Activated CD8-positive, alpha-beta T cell treated with anti-CD3 and anti-CD28 coated beads for 36 hours (primary cell): Measurements from ENCODE around the gene EXOG. TPM values are rescaled to one million over a fixed set of nuclear protein-coding genes. Genes with fewer than 3 reads are reported as not detected.

Experiments used
- ATAC-seq: fragments of 200-7000 bp; cut with Tn5 transposase; one replicate; pipeline ENCODE4 v1.10.0; 2021; ENCODE audit warnings: mild to moderate bottlenecking, moderate library complexity
- CTCF ChIA-PET: fragments of 350-600 bp; sonication (Branson Sonifier 250); formaldehyde crosslinking; loops from one replicate; lab custom pipeline; 2021; ENCODE audit warnings: antibody characterized with exemption; lab: Charles Lee
- POLR2A ChIA-PET: fragments of 350-600 bp; sonication (Branson Sonifier 250); formaldehyde crosslinking; loops from one replicate; lab custom pipeline; 2021; ENCODE audit warnings: antibody characterized with exemption; lab: Charles Lee
- DNase-seq: peaks from one replicate; pipeline ENCODE4 v3.0.0-alpha.2; 2020
- H3K27ac Mint-ChIP-seq: one replicate; pipeline ENCODE4 v1.8.0; 2021; ENCODE audit warnings: mild to moderate bottlenecking, mixed read lengths
- H3K27me3 Mint-ChIP-seq: one replicate; pipeline ENCODE4 v1.8.0; 2021; ENCODE audit warnings: mixed read lengths
- H3K36me3 Mint-ChIP-seq: one replicate; pipeline ENCODE4 v1.8.0; 2021; ENCODE audit warnings: low read depth, mixed read lengths
- H3K4me1 Mint-ChIP-seq: one replicate; pipeline ENCODE4 v1.8.0; 2021; ENCODE audit warnings: low read depth, mixed read lengths
- H3K4me3 Mint-ChIP-seq: one replicate; pipeline ENCODE4 v1.8.0; 2021; ENCODE audit warnings: mild to moderate bottlenecking, moderate library complexity, mixed read lengths
- H3K9me3 Mint-ChIP-seq: one replicate; pipeline ENCODE4 v1.8.0; 2021; ENCODE audit warnings: mixed read lengths
- CTCF ChIP-seq: fragments of 200-600 bp; IDR thresholded peaks from one replicate; pipeline ENCODE4 v1.8.0; 2022; ENCODE audit warnings: antibody characterized with exemption, mild to moderate bottlenecking
- intact Hi-C: fragments of 100-400 bp; cut with micrococcal nuclease; formaldehyde crosslinking; loops from one replicate; pipeline ENCODE4 v1.10.0; 2022
- total RNA-seq, 2 experiments: library from RNA; stranded (reverse); gene quantifications; one replicate each; pipeline ENCODE4 v1.2.3, GENCODE V29; 2021

Gene EXOG
- total RNA-seq, 2 experiments from 2014 or later = 16.8 to 17.7 TPM

- POLR2A ChIA-PET = no interaction called here
- H3K4me1 Mint-ChIP-seq = peaks cover 20% of the 10 kb centered on the region
- no peak for DNase-seq
- no peak overlapping the region for H3K27ac Mint-ChIP-seq
- no peak for ATAC-seq
- H3K27me3 Mint-ChIP-seq = no peaks in the 10 kb centered on the region
- no peak for TF ChIP-seq CTCF
- CTCF ChIA-PET = interaction anchor here (1.2 to 1.4 kb wide), 2 partner anchors 81 to 136 kb away, joined by 3 read pairs; no protein-coding TSS in a partner anchor
- intact Hi-C loops = no loop called here
- H3K4me3 Mint-ChIP-seq = no peak overlapping the region
- H3K9me3 Mint-ChIP-seq = no peaks in the 10 kb centered on the region
- H3K36me3 Mint-ChIP-seq = peaks cover 10% of the 10 kb centered on the region
These were observed 19.2 kb downstream of the EXOG start for GRCh38 chr3:38515367-38515766.

- peaks cover 22% of the 10 kb centered on the region for H3K4me1 Mint-ChIP-seq
- TF ChIP-seq CTCF = no peak
- no peak for DNase-seq
- H3K9me3 Mint-ChIP-seq = no peaks in the 10 kb centered on the region
- POLR2A ChIA-PET = no interaction called here
- CTCF ChIA-PET = interaction anchor here (11.1 kb wide), 1 partner anchor 137 kb away, joined by 190 read pairs; no protein-coding TSS in a partner anchor
- H3K27me3 Mint-ChIP-seq = no peaks in the 10 kb centered on the region
- H3K36me3 Mint-ChIP-seq = peaks cover 9% of the 10 kb centered on the region
- intact Hi-C loops = no loop called here
- H3K4me3 Mint-ChIP-seq = no peak overlapping the region
- no peak for ATAC-seq
- no peak overlapping the region for H3K27ac Mint-ChIP-seq
These were observed 20.5 kb downstream of the EXOG start for GRCh38 chr3:38516669-38517068.

- no peaks in the 10 kb centered on the region for H3K9me3 Mint-ChIP-seq
- H3K27me3 Mint-ChIP-seq = no peaks in the 10 kb centered on the region
- ATAC-seq (no peak), DNase-seq (no peak)
- H3K4me1 Mint-ChIP-seq = peaks cover 22% of the 10 kb centered on the region
- TF ChIP-seq CTCF = no peak
- intact Hi-C loops = no loop called here
- ChIA-PET POLR2A (interaction anchor here (0.8 to 1.3 kb wide), 2 partner anchors 22 to 133 kb away, joined by 3 read pairs; no protein-coding TSS in a partner anchor), CTCF (interaction anchor here (0.9 to 11.1 kb wide), 8 partner anchors 10 to 481 kb away, joined by 3 to 190 read pairs (median 11); partner anchors contain the start of gene EXOG)
- H3K4me3 Mint-ChIP-seq = no peak overlapping the region
- H3K27ac Mint-ChIP-seq = peak overlapping the region; percentile 67
- H3K36me3 Mint-ChIP-seq = peaks cover 12% of the 10 kb centered on the region
These were observed 22.9 kb downstream of the EXOG start for GRCh38 chr3:38519000-38519399.

- Mint-ChIP-seq H3K9me3 (no peaks in the 10 kb centered on the region), H3K27me3 (no peaks in the 10 kb centered on the region), H3K36me3 (peaks cover 13% of the 10 kb centered on the region), H3K27ac (peak overlapping the region; percentile 78), H3K4me3 (no peak overlapping the region), H3K4me1 (peaks cover 22% of the 10 kb centered on the region)
- ChIA-PET POLR2A (interaction anchor here (0.8 to 1.3 kb wide), 2 partner anchors 23 to 132 kb away, joined by 3 read pairs; no protein-coding TSS in a partner anchor), CTCF (interaction anchor here (1.0 to 11.1 kb wide), 11 partner anchors 10 to 480 kb away, joined by 3 to 190 read pairs (median 16); partner anchors contain the start of gene EXOG)
- TF ChIP-seq CTCF = no peak
- DNase-seq (peak; percentile 32), ATAC-seq (peak; percentile 69)
- intact Hi-C loops = loop anchor here (2.0 kb wide), 1 partner anchor 131 kb away; no protein-coding TSS in a partner anchor
These were observed 23.5 kb downstream of the EXOG start for GRCh38 chr3:38519651-38520050.

- peak; percentile 78 for DNase-seq
- POLR2A ChIA-PET = interaction anchor here (0.8 kb wide), 1 partner anchor 120 kb away, joined by 3 read pairs; no protein-coding TSS in a partner anchor
- ATAC-seq = peak; percentile 85
- Mint-ChIP-seq H3K4me3 (no peak overlapping the region), H3K4me1 (peaks cover 22% of the 10 kb centered on the region), H3K9me3 (no peaks in the 10 kb centered on the region), H3K27me3 (no peaks in the 10 kb centered on the region), H3K36me3 (peaks cover 24% of the 10 kb centered on the region), H3K27ac (no peak overlapping the region)
- CTCF ChIA-PET = interaction anchor here (0.6 to 11.1 kb wide), 64 partner anchors 8 to 814 kb away, joined by 3 to 190 read pairs (median 5); partner anchors contain the start of genes EXOG, SCN5A and XYLB
- intact Hi-C loops = loop anchor here (2.0 kb wide), 1 partner anchor 129 kb away; no protein-coding TSS in a partner anchor
- peak; percentile 93 for TF ChIP-seq CTCF
These were observed 25.3 kb downstream of the EXOG start for GRCh38 chr3:38521391-38521987.
